SK-N-DZ (cell line): ENCODE results near the gene ITPA. TPM values are rescaled to one million over a fixed set of nuclear protein-coding genes. Genes with fewer than 3 reads are reported as not detected.
A peak's percentile ranks its signal among the peaks of the same experiment; 100 is the strongest.

Experiments
- DNase-seq: peaks from one replicate; pipeline ENCODE4 v3.0.0-alpha.2; 2015; ENCODE audit warnings: low spot score
- polyA plus RNA-seq, 2 experiments: library from polyadenylated mRNA; depleted of rRNA; stranded (reverse); fragments of >200 nt; gene quantifications; 2 replicates each; pipeline ENCODE4 v1.2.3, GENCODE V29; 2014

The ITPA gene
- 87.5 and 88.9 TPM in 2 replicates for polyA plus RNA-seq (2014; cell fraction: cytosol; rRNA removed)
- 119 and 121 TPM in 2 replicates for polyA plus RNA-seq (2014; cell fraction: nucleus; rRNA removed)

GRCh38 chr20:3209257-3209945 lies at the start of gene ITPA:
ITPA (plus strand) TSS chr20:3209498; CDS start chr20:3209552, 54 bp downstream.
- peak; percentile 71 for DNase-seq

- DNase-seq: no peak
Observed at GRCh38 chr20:3160418-3160817, 48.9 kb upstream of the ITPA start.

- no peak for DNase-seq
Observed at GRCh38 chr20:3161316-3162079, 47.8 kb upstream of the ITPA start.

GRCh38 chr20:3162080-3162611 lies 47.2 kb upstream of the ITPA start:
- DNase-seq: no peak

- DNase-seq: no peak
Observed at GRCh38 chr20:3163099-3164042, 45.9 kb upstream of the ITPA start.

GRCh38 chr20:3164043-3164762 lies 45.1 kb upstream of the ITPA start:
- DNase-seq: no peak

GRCh38 chr20:3164763-3165410 lies 44.4 kb upstream of the ITPA start:
- no peak for DNase-seq

- DNase-seq: peak; percentile 61
Observed at GRCh38 chr20:3165473-3166337, 43.6 kb upstream of the ITPA start.

GRCh38 chr20:3166338-3166912 lies 42.9 kb upstream of the ITPA start:
- no peak for DNase-seq

GRCh38 chr20:3166913-3167342 lies 42.4 kb upstream of the ITPA start:
- DNase-seq: no peak

GRCh38 chr20:3167738-3168078 lies 41.6 kb upstream of the ITPA start:
- DNase-seq: no peak

- DNase-seq: no peak
Observed at GRCh38 chr20:3168079-3168828, 41.0 kb upstream of the ITPA start.

- DNase-seq: no peak
Observed at GRCh38 chr20:3168829-3169590, 40.3 kb upstream of the ITPA start.

GRCh38 chr20:3171391-3172125 lies 37.7 kb upstream of the ITPA start:
- no peak for DNase-seq

GRCh38 chr20:3172126-3172932 lies 37.0 kb upstream of the ITPA start:
- DNase-seq: no peak
